Liver (tissue), 9 donors: ENCODE results near the gene LACC1. TPM values are rescaled to one million over a fixed set of nuclear protein-coding genes. Genes with fewer than 3 reads are reported as not detected.

ENCODE experiments used
- DNase-seq: peaks from one replicate; pipeline ENCODE4 v3.0.0-alpha.2; 2017; ENCODE audit warnings: low spot score
- H3K27ac ChIP-seq, 2 donors: one replicate each; pipeline ENCODE4 v1.7.0; 2013; ENCODE audit warnings: inconsistent platforms in 2 of 2, low read length in 2 of 2, control low read depth in 1 of 2, low read depth in 1 of 2, mild to moderate bottlenecking in 1 of 2
- H3K27me3 ChIP-seq, 4 donors: one replicate each; pipeline versions ENCODE4 v1.6.1 to v1.7.0; 2013; ENCODE audit warnings: low read length in 3 of 4, inconsistent platforms in 1 of 4, mild to moderate bottlenecking in 1 of 4, moderate library complexity in 1 of 4; ENCODE audit not compliant: control insufficient read depth in 4 of 4, insufficient read depth in 4 of 4
- H3K36me3 ChIP-seq, 4 donors: one replicate each; pipeline versions ENCODE4 v1.6.1 to v1.7.0; 2013; ENCODE audit warnings: low read length in 3 of 4, mild to moderate bottlenecking in 3 of 4, low read depth in 1 of 4, moderate library complexity in 1 of 4; ENCODE audit not compliant: control insufficient read depth in 4 of 4, insufficient read depth in 3 of 4
- H3K4me1 ChIP-seq, 4 donors: one replicate each; pipeline versions ENCODE4 v1.6.1 to v1.7.0; 2013; ENCODE audit warnings: low read length in 3 of 4, mild to moderate bottlenecking in 3 of 4, moderate library complexity in 1 of 4; ENCODE audit not compliant: control insufficient read depth in 4 of 4, insufficient read depth in 4 of 4
- H3K4me3 ChIP-seq, 3 donors: one replicate each; pipeline versions ENCODE4 v1.6.1 to v1.7.0; 2013; ENCODE audit warnings: low read length in 3 of 3, control low read depth in 1 of 3, low read depth in 1 of 3, mild to moderate bottlenecking in 1 of 3
- H3K9ac ChIP-seq, 2 donors: one replicate each; pipeline ENCODE4 v1.7.0; 2013; ENCODE audit warnings: low read length in 2 of 2, mild to moderate bottlenecking in 2 of 2, moderate library complexity in 2 of 2, control low read depth in 1 of 2, low read depth in 1 of 2
- H3K9me3 ChIP-seq, 4 donors: one replicate each; pipeline versions ENCODE4 v1.6.1 to v1.7.0; 2013; ENCODE audit warnings: low read length in 3 of 4; ENCODE audit not compliant: control insufficient read depth in 4 of 4
- EGR1 ChIP-seq, 2 donors: IDR thresholded peaks; 2 replicates each; pipeline ENCODE4 v1.6.1; 2016 to 2018; ENCODE audit warnings: antibody characterized with exemption in 2 of 2, low read depth in 2 of 2
- FOXA1 ChIP-seq: IDR thresholded peaks from 2 replicates; pipeline ENCODE4 v1.6.1; 2016; ENCODE audit warnings: antibody characterized with exemption
- FOXA2 ChIP-seq: IDR thresholded peaks from 2 replicates; pipeline ENCODE4 v1.6.1; 2016; ENCODE audit warnings: antibody characterized with exemption
- GABPA ChIP-seq, 2 donors: IDR thresholded peaks in 1 of 2; conservative IDR thresholded peaks in 1 of 2; 2 replicates each; pipeline ENCODE4 v1.6.1; 2016; ENCODE audit warnings: antibody characterized with exemption in 2 of 2, mild to moderate bottlenecking in 1 of 2, moderate library complexity in 1 of 2
- HNF4A ChIP-seq, 2 donors: conservative IDR thresholded peaks; 2 replicates each; pipeline ENCODE4 v1.6.1; 2016; ENCODE audit warnings: antibody characterized with exemption in 2 of 2, mild to moderate bottlenecking in 2 of 2
- HNF4G ChIP-seq: IDR thresholded peaks from 2 replicates; pipeline ENCODE4 v1.6.1; 2016; ENCODE audit warnings: antibody characterized with exemption
- JUND ChIP-seq, 2 donors: IDR thresholded peaks; 2 replicates each; pipeline ENCODE4 v1.6.1; 2016; ENCODE audit warnings: antibody characterized with exemption in 2 of 2
- RAD21 ChIP-seq, 2 donors: IDR thresholded peaks; 2 replicates each; pipeline ENCODE4 v1.6.1; 2016; ENCODE audit warnings: antibody characterized with exemption in 2 of 2, mild to moderate bottlenecking in 2 of 2
- RXRA ChIP-seq, 2 donors: IDR thresholded peaks; 2 replicates each; pipeline ENCODE4 v1.6.1; 2017 to 2018; ENCODE audit warnings: antibody characterized with exemption in 2 of 2, mild to moderate bottlenecking in 1 of 2
- SP1 ChIP-seq: IDR thresholded peaks from 2 replicates; pipeline ENCODE4 v1.6.1; 2018; ENCODE audit warnings: antibody characterized with exemption, mild to moderate bottlenecking
- TAF1 ChIP-seq: conservative IDR thresholded peaks from 2 replicates; pipeline ENCODE4 v1.6.1; 2016; ENCODE audit warnings: antibody characterized with exemption, mild to moderate bottlenecking
- YY1 ChIP-seq: IDR thresholded peaks from 2 replicates; pipeline ENCODE4 v1.6.1; 2016; ENCODE audit warnings: antibody characterized with exemption, mild to moderate bottlenecking
- WGBS: extraction: QIAGEN DNeasy Blood & Tissue Kit; methylation state at CpG from one replicate; pipeline ENCODE4 v1.1.7; 2013; 5-methylcytosine and 5-hydroxymethylcytosine counted together
- polyA plus RNA-seq, 2 donors: library from polyadenylated mRNA; stranded (reverse) in 1 of 2; unstranded in 1 of 2; fragments of 200-250 nt in 1 of 2; fragments of >200 nt in 1 of 2; fragmentation: Nextera tagmentation in 1 of 2; extraction: Ambion mirVana in 1 of 2; gene quantifications; one replicate each; pipeline versions ENCODE4 v1.2.1 to v1.2.3, GENCODE V29; 2013 to 2015
- total RNA-seq, 2 donors: library from RNA; depleted of rRNA; stranded (reverse); fragments of >200 nt; gene quantifications; one replicate each; pipeline ENCODE4 v1.2.3, GENCODE V29; 2014
- TF ChIP-seq, protein P1 (sequence below): IDR thresholded peaks from 2 replicates; pipeline ENCODE4 v1.6.1; 2016; ENCODE audit warnings: antibody characterized with exemption
- TF ChIP-seq, protein P2 (sequence below): IDR thresholded peaks from 2 replicates; pipeline ENCODE4 v1.6.1; 2016; ENCODE audit warnings: antibody characterized with exemption, mild to moderate bottlenecking
- TF ChIP-seq, protein P3 (sequence below): IDR thresholded peaks from 2 replicates; pipeline ENCODE4 v1.6.1; 2016; ENCODE audit warnings: antibody characterized with exemption
- TF ChIP-seq, protein P4 (sequence below): IDR thresholded peaks from 2 replicates; pipeline ENCODE4 v1.6.1; 2016; ENCODE audit warnings: antibody characterized with exemption
- TF ChIP-seq, protein P5 (sequence below): fragments of 150-350 bp; IDR thresholded peaks from 2 replicates; pipeline ENCODE4 v1.5.1; 2017; ENCODE audit warnings: improper control_type of control experiment, low read depth, low read length; ENCODE audit not compliant: missing input control
- donor health status: healthy.
- donor health status: healthy.
- donor health status: healthy.
- donor health status: healthy.
- donor health status: healthy.

LACC1 gene
- total and polyA plus RNA-seq, 4 donors = 2.2 to 4.4 (median 2.5) TPM

DNA sequence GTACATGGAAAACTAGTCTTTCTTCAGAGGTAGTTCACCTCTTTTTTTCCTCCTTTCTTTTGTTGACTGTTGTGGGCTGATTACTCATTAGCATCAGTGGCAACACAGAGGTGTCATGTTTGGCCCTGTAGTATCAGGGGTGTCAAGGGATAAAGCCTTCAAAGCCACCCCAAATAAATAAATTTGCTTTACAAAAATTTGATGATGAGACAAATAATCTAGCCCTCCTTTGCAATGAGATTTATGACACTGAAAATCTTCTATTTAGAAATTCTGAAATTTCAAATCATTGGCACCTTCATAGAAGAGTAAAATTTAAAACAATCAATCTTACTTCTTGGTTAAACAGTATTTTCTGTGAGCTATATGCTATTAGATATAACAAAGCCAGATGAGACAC, 1.9 kb downstream of the LACC1 start:
- Histone ChIP-seq H3K27ac (no peak overlapping the region), H3K27me3 (no peaks in the 10 kb centered on the region), H3K4me3 (no peak overlapping the region), H3K4me1 (peaks cover 4 to 20% (median 8%) of the 10 kb centered on the region in 4 donors), H3K9me3 (no peaks in the 10 kb centered on the region), H3K9ac (no peak overlapping the region), H3K36me3 (peaks cover 0 to 3% (median 0%) of the 10 kb centered on the region in 4 donors)
- no peak for TF ChIP-seq YY1
- TF ChIP-seq, protein P1, sequence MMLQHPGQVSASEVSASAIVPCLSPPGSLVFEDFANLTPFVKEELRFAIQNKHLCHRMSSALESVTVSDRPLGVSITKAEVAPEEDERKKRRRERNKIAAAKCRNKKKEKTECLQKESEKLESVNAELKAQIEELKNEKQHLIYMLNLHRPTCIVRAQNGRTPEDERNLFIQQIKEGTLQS = no peak
- TF ChIP-seq, protein P2, sequence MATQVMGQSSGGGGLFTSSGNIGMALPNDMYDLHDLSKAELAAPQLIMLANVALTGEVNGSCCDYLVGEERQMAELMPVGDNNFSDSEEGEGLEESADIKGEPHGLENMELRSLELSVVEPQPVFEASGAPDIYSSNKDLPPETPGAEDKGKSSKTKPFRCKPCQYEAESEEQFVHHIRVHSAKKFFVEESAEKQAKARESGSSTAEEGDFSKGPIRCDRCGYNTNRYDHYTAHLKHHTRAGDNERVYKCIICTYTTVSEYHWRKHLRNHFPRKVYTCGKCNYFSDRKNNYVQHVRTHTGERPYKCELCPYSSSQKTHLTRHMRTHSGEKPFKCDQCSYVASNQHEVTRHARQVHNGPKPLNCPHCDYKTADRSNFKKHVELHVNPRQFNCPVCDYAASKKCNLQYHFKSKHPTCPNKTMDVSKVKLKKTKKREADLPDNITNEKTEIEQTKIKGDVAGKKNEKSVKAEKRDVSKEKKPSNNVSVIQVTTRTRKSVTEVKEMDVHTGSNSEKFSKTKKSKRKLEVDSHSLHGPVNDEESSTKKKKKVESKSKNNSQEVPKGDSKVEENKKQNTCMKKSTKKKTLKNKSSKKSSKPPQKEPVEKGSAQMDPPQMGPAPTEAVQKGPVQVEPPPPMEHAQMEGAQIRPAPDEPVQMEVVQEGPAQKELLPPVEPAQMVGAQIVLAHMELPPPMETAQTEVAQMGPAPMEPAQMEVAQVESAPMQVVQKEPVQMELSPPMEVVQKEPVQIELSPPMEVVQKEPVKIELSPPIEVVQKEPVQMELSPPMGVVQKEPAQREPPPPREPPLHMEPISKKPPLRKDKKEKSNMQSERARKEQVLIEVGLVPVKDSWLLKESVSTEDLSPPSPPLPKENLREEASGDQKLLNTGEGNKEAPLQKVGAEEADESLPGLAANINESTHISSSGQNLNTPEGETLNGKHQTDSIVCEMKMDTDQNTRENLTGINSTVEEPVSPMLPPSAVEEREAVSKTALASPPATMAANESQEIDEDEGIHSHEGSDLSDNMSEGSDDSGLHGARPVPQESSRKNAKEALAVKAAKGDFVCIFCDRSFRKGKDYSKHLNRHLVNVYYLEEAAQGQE = no peak
- no peak for DNase-seq

DNA sequence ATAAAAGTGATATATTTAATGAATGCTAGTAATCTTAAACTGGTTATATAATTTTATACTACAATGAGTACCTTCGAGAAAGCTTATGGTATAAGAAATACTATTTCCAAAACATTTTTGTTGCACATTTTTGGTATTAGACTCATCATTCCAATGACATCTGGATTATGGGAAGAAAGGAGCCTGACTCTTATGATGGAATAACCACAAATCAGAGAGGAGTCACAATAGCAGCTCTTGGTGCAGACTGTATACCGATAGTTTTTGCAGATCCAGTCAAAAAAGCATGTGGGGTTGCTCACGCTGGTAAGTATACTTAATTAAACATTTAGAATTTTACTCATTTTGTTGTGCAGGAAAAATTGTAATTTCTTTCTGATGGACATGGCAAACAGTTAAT, 3.9 kb downstream of the LACC1 start:
- Histone ChIP-seq H3K4me3 (no peak overlapping the region), H3K9me3 (no peaks in the 10 kb centered on the region), H3K36me3 (peaks cover 0 to 3% (median 0%) of the 10 kb centered on the region in 4 donors), H3K4me1 (peaks cover under 1 to 11% (median 3%) of the 10 kb centered on the region in 4 donors), H3K27ac (no peak overlapping the region), H3K27me3 (no peaks in the 10 kb centered on the region), H3K9ac (no peak overlapping the region)
- TF ChIP-seq RAD21 (IDR thresholded peaks at IDR 0.05) (no peak), HNF4G (no peak), SP1 (no peak), FOXA2 (no peak), TAF1 (no peak), RXRA (IDR thresholded peaks at IDR 0.05) (no peak), JUND (IDR thresholded peaks at IDR 0.05) (no peak), FOXA1 (no peak), EGR1 (IDR thresholded peaks at IDR 0.05; ENCODE audit: low read depth in 2 of 2) (no peak), HNF4A (conservative IDR thresholded peaks at IDR 0.05) (no peak), YY1 (no peak), GABPA (IDR thresholded peaks at IDR 0.05 in 1 of 2, conservative IDR thresholded peaks at IDR 0.05 in 1 of 2) (no peak)
- TF ChIP-seq, protein P2 = no peak
- TF ChIP-seq, protein P3, sequence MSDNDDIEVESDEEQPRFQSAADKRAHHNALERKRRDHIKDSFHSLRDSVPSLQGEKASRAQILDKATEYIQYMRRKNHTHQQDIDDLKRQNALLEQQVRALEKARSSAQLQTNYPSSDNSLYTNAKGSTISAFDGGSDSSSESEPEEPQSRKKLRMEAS = no peak
- TF ChIP-seq, protein P4, sequence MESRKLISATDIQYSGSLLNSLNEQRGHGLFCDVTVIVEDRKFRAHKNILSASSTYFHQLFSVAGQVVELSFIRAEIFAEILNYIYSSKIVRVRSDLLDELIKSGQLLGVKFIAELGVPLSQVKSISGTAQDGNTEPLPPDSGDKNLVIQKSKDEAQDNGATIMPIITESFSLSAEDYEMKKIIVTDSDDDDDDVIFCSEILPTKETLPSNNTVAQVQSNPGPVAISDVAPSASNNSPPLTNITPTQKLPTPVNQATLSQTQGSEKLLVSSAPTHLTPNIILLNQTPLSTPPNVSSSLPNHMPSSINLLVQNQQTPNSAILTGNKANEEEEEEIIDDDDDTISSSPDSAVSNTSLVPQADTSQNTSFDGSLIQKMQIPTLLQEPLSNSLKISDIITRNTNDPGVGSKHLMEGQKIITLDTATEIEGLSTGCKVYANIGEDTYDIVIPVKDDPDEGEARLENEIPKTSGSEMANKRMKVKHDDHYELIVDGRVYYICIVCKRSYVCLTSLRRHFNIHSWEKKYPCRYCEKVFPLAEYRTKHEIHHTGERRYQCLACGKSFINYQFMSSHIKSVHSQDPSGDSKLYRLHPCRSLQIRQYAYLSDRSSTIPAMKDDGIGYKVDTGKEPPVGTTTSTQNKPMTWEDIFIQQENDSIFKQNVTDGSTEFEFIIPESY = no peak
- TF ChIP-seq, protein P1 = no peak
- TF ChIP-seq, protein P5, sequence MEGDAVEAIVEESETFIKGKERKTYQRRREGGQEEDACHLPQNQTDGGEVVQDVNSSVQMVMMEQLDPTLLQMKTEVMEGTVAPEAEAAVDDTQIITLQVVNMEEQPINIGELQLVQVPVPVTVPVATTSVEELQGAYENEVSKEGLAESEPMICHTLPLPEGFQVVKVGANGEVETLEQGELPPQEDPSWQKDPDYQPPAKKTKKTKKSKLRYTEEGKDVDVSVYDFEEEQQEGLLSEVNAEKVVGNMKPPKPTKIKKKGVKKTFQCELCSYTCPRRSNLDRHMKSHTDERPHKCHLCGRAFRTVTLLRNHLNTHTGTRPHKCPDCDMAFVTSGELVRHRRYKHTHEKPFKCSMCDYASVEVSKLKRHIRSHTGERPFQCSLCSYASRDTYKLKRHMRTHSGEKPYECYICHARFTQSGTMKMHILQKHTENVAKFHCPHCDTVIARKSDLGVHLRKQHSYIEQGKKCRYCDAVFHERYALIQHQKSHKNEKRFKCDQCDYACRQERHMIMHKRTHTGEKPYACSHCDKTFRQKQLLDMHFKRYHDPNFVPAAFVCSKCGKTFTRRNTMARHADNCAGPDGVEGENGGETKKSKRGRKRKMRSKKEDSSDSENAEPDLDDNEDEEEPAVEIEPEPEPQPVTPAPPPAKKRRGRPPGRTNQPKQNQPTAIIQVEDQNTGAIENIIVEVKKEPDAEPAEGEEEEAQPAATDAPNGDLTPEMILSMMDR = no peak
- no peak for DNase-seq
- WGBS = 97% methylated on average over 3 of the region's 3 CpGs
